Smooth muscle cell (in vitro differentiated cells): ENCODE data around the gene PLEKHH1. TPM values are rescaled to one million over a fixed set of nuclear protein-coding genes. Genes with fewer than 3 reads are reported as not detected.

Source experiments
- DNase-seq: peaks from one replicate; lab custom pipeline; 2025; ENCODE audit not compliant: unreplicated experiment; lab: John Stamatoyannopoulos, UW
- H2AFZ ChIP-seq: fragments of 200-600 bp; sonication (generic); 2 replicates; pipeline ENCODE4 v1.6.0; 2016; ENCODE audit warnings: antibody characterized with exemption, low read depth, mild to moderate bottlenecking
- H3F3A ChIP-seq: fragments of 200-600 bp; sonication (generic); 2 replicates; pipeline ENCODE4 v1.6.0; 2017; ENCODE audit warnings: antibody characterized with exemption, low read depth
- H3K27ac ChIP-seq: fragments of 200-600 bp; sonication (generic); 2 replicates; pipeline ENCODE4 v1.5.1; 2016; ENCODE audit warnings: low read depth, mild to moderate bottlenecking
- H3K27me3 ChIP-seq: fragments of 200-600 bp; sonication (generic); 2 replicates; pipeline ENCODE4 v1.6.1; 2016; ENCODE audit warnings: low read depth, mild to moderate bottlenecking
- H3K36me3 ChIP-seq: fragments of 200-600 bp; sonication (generic); 2 replicates; pipeline ENCODE4 v1.5.1; 2016; ENCODE audit warnings: low read depth
- H3K4me1 ChIP-seq: fragments of 200-600 bp; sonication (generic); 2 replicates; pipeline ENCODE4 v1.5.1; 2016; ENCODE audit warnings: low read depth
- H3K4me2 ChIP-seq: fragments of 200-600 bp; sonication (generic); 2 replicates; pipeline ENCODE4 v1.6.0; 2016; ENCODE audit warnings: mild to moderate bottlenecking
- H3K4me3 ChIP-seq: fragments of 200-600 bp; sonication (generic); 2 replicates; pipeline ENCODE4 v1.5.1; 2016; ENCODE audit warnings: mild to moderate bottlenecking
- H3K79me2 ChIP-seq: fragments of 200-600 bp; sonication (generic); 2 replicates; pipeline ENCODE4 v1.6.0; 2016; ENCODE audit warnings: low read depth, mild to moderate bottlenecking
- H3K9ac ChIP-seq: fragments of 200-600 bp; sonication (generic); 2 replicates; pipeline ENCODE4 v1.6.0; 2016; ENCODE audit warnings: low read depth
- H3K9me3 ChIP-seq: fragments of 200-600 bp; sonication (generic); replicated peaks from 2 replicates; pipeline ENCODE4 v1.5.1; 2016; ENCODE audit warnings: low read depth
- H4K20me1 ChIP-seq: fragments of 200-600 bp; sonication (generic); 2 replicates; pipeline ENCODE4 v1.6.0; 2016; ENCODE audit warnings: low read depth
- CTCF ChIP-seq: fragments of 200-600 bp; sonication (generic); IDR thresholded peaks from 2 replicates; pipeline ENCODE4 v1.5.1; 2017; ENCODE audit warnings: borderline replicate concordance, mild to moderate bottlenecking, antibody characterized with exemption; ENCODE audit not compliant: insufficient read depth, poor library complexity, severe bottlenecking
- WGBS: methylation state at CpG from one replicate; pipeline ENCODE4 v1.1.7; 2016; ENCODE audit warnings: low lambda C conversion rate; 5-methylcytosine and 5-hydroxymethylcytosine counted together
- polyA plus RNA-seq: library from polyadenylated mRNA; unstranded; fragments of >200 nt; fragmentation: Nextera tagmentation; extraction: Ambion mirVana; gene quantifications from 2 replicates; pipeline ENCODE4 v1.2.1, GENCODE V29; 2016
- total RNA-seq: library from RNA; depleted of rRNA; stranded (reverse); fragments of >200 nt; gene quantifications from 2 replicates; pipeline ENCODE4 v1.2.3, GENCODE V29; 2014

Gene PLEKHH1
- total and polyA plus RNA-seq, 2 experiments from 2014 or later, result 0.88 to 12.1 TPM

GRCh38 chr14:67602076-67602475 is 69.0 kb downstream of the PLEKHH1 start:
- WGBS, result 76% methylated on average over 7 of the region's 7 CpGs
- H3K9ac ChIP-seq, result no peak overlapping the region
- no peaks in the 10 kb centered on the region for H3K27me3 ChIP-seq
- no peak overlapping the region for H3K27ac ChIP-seq
- H2AFZ ChIP-seq, result no peak overlapping the region
- TF ChIP-seq CTCF, result no peak
- DNase-seq, result no peak
- H3K79me2 ChIP-seq, result no peaks in the 10 kb centered on the region
- no peaks in the 10 kb centered on the region for H3K36me3 ChIP-seq
- H4K20me1 ChIP-seq, result no peaks in the 10 kb centered on the region
- no peak overlapping the region for H3K4me3 ChIP-seq
- no peaks in the 10 kb centered on the region for H3F3A ChIP-seq
- H3K9me3 ChIP-seq, result no peaks in the 10 kb centered on the region
- peaks cover 6% of the 10 kb centered on the region for H3K4me1 ChIP-seq
- no peak overlapping the region for H3K4me2 ChIP-seq

GRCh38 chr14:67602995-67603545 is 70.0 kb downstream of the PLEKHH1 start:
- WGBS, result 71% methylated on average over 5 of the region's 5 CpGs
- H3K9me3 ChIP-seq, result no peaks in the 10 kb centered on the region
- no peak for TF ChIP-seq CTCF
- H3K4me2 ChIP-seq, result no peak overlapping the region
- no peaks in the 10 kb centered on the region for H4K20me1 ChIP-seq
- no peak overlapping the region for H3K4me3 ChIP-seq
- DNase-seq, result no peak
- H3K9ac ChIP-seq, result no peak overlapping the region
- H3K36me3 ChIP-seq, result no peaks in the 10 kb centered on the region
- no peaks in the 10 kb centered on the region for H3F3A ChIP-seq
- H2AFZ ChIP-seq, result no peak overlapping the region
- no peaks in the 10 kb centered on the region for H3K79me2 ChIP-seq
- H3K4me1 ChIP-seq, result peaks cover 6% of the 10 kb centered on the region
- no peaks in the 10 kb centered on the region for H3K27me3 ChIP-seq
- no peak overlapping the region for H3K27ac ChIP-seq

- H3K4me1 ChIP-seq, result no peaks in the 10 kb centered on the region
- DNase-seq, result no peak
- no peaks in the 10 kb centered on the region for H3F3A ChIP-seq
- H3K4me3 ChIP-seq, result no peak overlapping the region
- H3K36me3 ChIP-seq, result no peaks in the 10 kb centered on the region
- TF ChIP-seq CTCF, result no peak
- no peak overlapping the region for H3K4me2 ChIP-seq
- no peak overlapping the region for H2AFZ ChIP-seq
- WGBS, result 95% methylated on average over 5 of the region's 5 CpGs
- H4K20me1 ChIP-seq, result no peaks in the 10 kb centered on the region
- no peaks in the 10 kb centered on the region for H3K79me2 ChIP-seq
- no peak overlapping the region for H3K27ac ChIP-seq
- no peaks in the 10 kb centered on the region for H3K9me3 ChIP-seq
- no peaks in the 10 kb centered on the region for H3K27me3 ChIP-seq
- H3K9ac ChIP-seq, result no peak overlapping the region
Measured at GRCh38 chr14:67607646-67608045, 74.6 kb downstream of the PLEKHH1 start.

- Histone ChIP-seq H3K27ac (no peak overlapping the region), H2AFZ (no peak overlapping the region), H3K27me3 (no peaks in the 10 kb centered on the region), H3K36me3 (no peaks in the 10 kb centered on the region), H3K79me2 (no peaks in the 10 kb centered on the region), H3F3A (no peaks in the 10 kb centered on the region), H3K4me3 (no peak overlapping the region), H3K4me2 (no peak overlapping the region), H3K9ac (no peak overlapping the region), H3K4me1 (no peaks in the 10 kb centered on the region), H4K20me1 (no peaks in the 10 kb centered on the region), H3K9me3 (no peaks in the 10 kb centered on the region)
- no peak for DNase-seq
- WGBS, result 79% methylated on average over 10 of the region's 10 CpGs
- TF ChIP-seq CTCF, result no peak
Measured at GRCh38 chr14:67609642-67610310, 76.7 kb downstream of the PLEKHH1 start.
